ENCODE results near the gene BUB3.

- TF ChIP-seq CTCF (IDR thresholded peaks at IDR 0.05): no peak
- TF ChIP-seq POLR2A (IDR thresholded peaks at IDR 0.05): no peak
These were observed 9.3 kb upstream of the BUB3 start for GRCh38 chr10:123144697-123145541.

All from uterus (tissue), 2 donors.